B cell (primary cell): Measurements from ENCODE around the gene ALDH4A1. TPM values are rescaled to one million over a fixed set of nuclear protein-coding genes. Genes with fewer than 3 reads are reported as not detected.

Experiments used
- ATAC-seq: fragments of 200-7000 bp; cut with Tn5 transposase; one replicate; pipeline ENCODE4 v1.10.0; 2021; ENCODE audit warnings: low read depth, mild to moderate bottlenecking, moderate number of reproducible peaks, moderate library complexity
- CTCF ChIA-PET: fragments of 350-600 bp; sonication (Branson Sonifier 250); formaldehyde crosslinking; loops from one replicate; lab custom pipeline; 2021; ENCODE audit warnings: antibody characterized with exemption, inconsistent platforms; lab: Charles Lee
- POLR2A ChIA-PET: fragments of 350-600 bp; sonication (Branson Sonifier 250); formaldehyde crosslinking; loops from one replicate; lab custom pipeline; 2021; ENCODE audit warnings: antibody characterized with exemption; lab: Charles Lee
- DNase-seq: peaks from one replicate; pipeline ENCODE4 v3.0.0; 2013
- H2AFZ ChIP-seq: 2 replicates; pipeline ENCODE4 v1.6.1; 2012; ENCODE audit warnings: mild to moderate bottlenecking, low read depth, low read length; ENCODE audit not compliant: insufficient read depth, poor library complexity, severe bottlenecking
- H3K27ac ChIP-seq, 2 donors: 1 replicate in 1 of 2; 2 replicates in 1 of 2; pipeline ENCODE4 v1.5.1; 2012 to 2013; ENCODE audit warnings: low read length in 2 of 2, mild to moderate bottlenecking in 2 of 2, moderate library complexity in 1 of 2
- H3K27me3 ChIP-seq, 4 experiments: fragments of 200-600 bp in 1 of 4; sonication (generic) in 1 of 4; replicated peaks in 1 of 4; 1 replicate in 2 of 4; 2 replicates in 2 of 4; pipeline versions ENCODE4 v1.6.1 to v1.7.0; 2013 to 2016; ENCODE audit warnings: low read length in 3 of 4, mild to moderate bottlenecking in 2 of 4, mixed read lengths in 1 of 4, moderate library complexity in 1 of 4; ENCODE audit not compliant: insufficient read depth in 4 of 4, control insufficient read depth in 3 of 4; ENCODE audit errors: control extremely low read depth in 1 of 4
- H3K36me3 ChIP-seq, 2 experiments: replicated peaks in 1 of 2; 1 replicate in 1 of 2; 2 replicates in 1 of 2; pipeline versions ENCODE4 v1.6.1 to v1.7.1; 2013; ENCODE audit warnings: low read length in 1 of 2; ENCODE audit not compliant: insufficient read depth in 2 of 2, control insufficient read depth in 1 of 2; ENCODE audit errors: control extremely low read depth in 1 of 2, extremely low read depth in 1 of 2
- H3K4me1 ChIP-seq, 2 donors: fragments of 200-600 bp in 1 of 2; sonication (generic) in 1 of 2; 1 replicate in 1 of 2; 2 replicates in 1 of 2; pipeline versions ENCODE4 v1.5.1 to v1.6.1; 2013 to 2017; ENCODE audit warnings: low read length in 2 of 2; ENCODE audit not compliant: control insufficient read depth in 2 of 2, insufficient read depth in 2 of 2
- H3K4me2 ChIP-seq: replicated peaks from 2 replicates; pipeline ENCODE3; 2012; ENCODE audit warnings: mild to moderate bottlenecking, low read depth, low read length; ENCODE audit not compliant: poor library complexity, severe bottlenecking
- H3K4me3 ChIP-seq, 5 experiments: fragments of 200-600 bp in 1 of 5; sonication (generic) in 1 of 5; 1 replicate in 3 of 5; 2 replicates in 2 of 5; pipeline versions ENCODE4 v1.5.1 to v1.7.0; 2011 to 2016; ENCODE audit warnings: low read length in 4 of 5, mild to moderate bottlenecking in 4 of 5, low read depth in 2 of 5, control low read depth in 1 of 5, moderate library complexity in 1 of 5; ENCODE audit not compliant: insufficient read depth in 1 of 5; ENCODE audit errors: control extremely low read depth in 1 of 5, extremely low read depth in 1 of 5
- H3K79me2 ChIP-seq: fragments of 200-600 bp; sonication (generic); one replicate; pipeline ENCODE4 v1.6.0; 2016; ENCODE audit warnings: low read length; ENCODE audit not compliant: control insufficient read depth, insufficient read depth
- H3K9ac ChIP-seq: fragments of 200-600 bp; sonication (generic); 2 replicates; pipeline ENCODE4 v1.6.1; 2017; ENCODE audit warnings: mild to moderate bottlenecking, low read length, moderate library complexity
- H3K9me3 ChIP-seq, 3 donors: one replicate each; pipeline versions ENCODE4 v1.6.1 to v1.7.1; 2013; ENCODE audit warnings: low read length in 2 of 3; ENCODE audit not compliant: control insufficient read depth in 2 of 3, insufficient read depth in 1 of 3; ENCODE audit errors: control extremely low read depth in 1 of 3
- H4K20me1 ChIP-seq: 2 replicates; pipeline ENCODE4 v1.6.0; 2012; ENCODE audit warnings: mild to moderate bottlenecking, low read length; ENCODE audit not compliant: insufficient read depth, control insufficient read depth, poor library complexity, severe bottlenecking
- H3K27ac Mint-ChIP-seq: one replicate; pipeline ENCODE4 v1.8.0; 2021; ENCODE audit warnings: mixed read lengths
- H3K27me3 Mint-ChIP-seq: one replicate; pipeline ENCODE4 v1.8.0; 2021; ENCODE audit warnings: mixed read lengths
- H3K4me1 Mint-ChIP-seq: one replicate; pipeline ENCODE4 v1.8.0; 2021; ENCODE audit warnings: mixed read lengths
- H3K4me3 Mint-ChIP-seq: one replicate; pipeline ENCODE4 v1.8.0; 2021; ENCODE audit warnings: mixed read lengths
- H3K9me3 Mint-ChIP-seq: one replicate; pipeline ENCODE4 v1.8.0; 2022; ENCODE audit warnings: mixed read lengths; ENCODE audit not compliant: insufficient read depth
- EZH2 ChIP-seq: IDR thresholded peaks from 2 replicates; pipeline ENCODE4 v1.6.1; 2012; ENCODE audit warnings: borderline replicate concordance, low read depth, mild to moderate bottlenecking, moderate library complexity, low read length; ENCODE audit not compliant: insufficient read depth, poor library complexity, severe bottlenecking
- WGBS: methylation state at CpG from one replicate; pipeline ENCODE4 v1.1.5; 2013; ENCODE audit warnings: missing lambda C conversion rate; ENCODE audit not compliant: insufficient coverage; 5-methylcytosine and 5-hydroxymethylcytosine counted together
- intact Hi-C: fragments of 100-400 bp; cut with micrococcal nuclease; formaldehyde crosslinking; loops from one replicate; pipeline ENCODE4 v1.10.0; 2022
- polyA plus RNA-seq: library from polyadenylated mRNA; depleted of rRNA; stranded (reverse); fragments of >200 nt; gene quantifications from 2 replicates; pipeline ENCODE4 v1.2.3, GENCODE V29; 2012
- total RNA-seq, 2 donors: library from RNA; stranded (reverse); fragments of 120-200 nt in 1 of 2; gene quantifications; 1 replicate in 1 of 2; 2 replicates in 1 of 2; pipeline versions ENCODE4 v1.2.3 to v1.2.4, GENCODE V29; 2013 to 2022
- TF ChIP-seq, protein P1 (sequence below): fragments of 200-600 bp; IDR thresholded peaks from one replicate; pipeline ENCODE4 v1.8.0; 2022; ENCODE audit warnings: antibody characterized with exemption, mild to moderate bottlenecking

The ALDH4A1 gene
- total and polyA plus RNA-seq, 2 donors (not counting 1 experiment from before 2014, with no cell fraction given) = 2.7 to 3.4 TPM

DNA sequence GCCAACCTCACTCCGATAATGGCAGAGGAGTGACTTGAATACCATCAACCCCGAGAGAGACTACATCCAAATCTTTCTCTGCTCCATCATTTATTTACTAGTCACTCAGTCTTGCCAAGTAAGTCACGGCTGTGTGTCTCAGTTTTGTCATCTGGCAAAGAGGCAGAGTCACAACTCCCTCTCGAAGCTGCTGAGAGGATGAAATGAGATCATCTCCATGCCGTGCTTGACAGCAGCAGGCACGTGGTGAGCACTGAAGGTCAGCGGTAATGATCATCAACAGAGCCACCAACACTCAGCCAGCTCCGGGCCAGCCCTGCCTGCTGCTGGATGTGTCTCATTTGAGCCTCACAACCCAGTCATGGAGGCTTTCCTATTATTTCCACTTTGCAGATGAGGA is 19.9 kb downstream of the ALDH4A1 start:
- ChIA-PET POLR2A (no interaction called here), CTCF (interaction anchor here (3.9 to 6.1 kb wide), 2 partner anchors 26 to 92 kb away, joined by 44 to 91 read pairs; no protein-coding TSS in a partner anchor)
- no peaks in the 10 kb centered on the region for H3K4me1 ChIP-seq
- no peaks in the 10 kb centered on the region for H3K27me3 Mint-ChIP-seq
- intact Hi-C loops = no loop called here
- DNase-seq = no peak
- H3K4me3 ChIP-seq = no peak overlapping the region
- H4K20me1 ChIP-seq = no peaks in the 10 kb centered on the region
- H3K4me1 Mint-ChIP-seq = no peaks in the 10 kb centered on the region
- H3K36me3 ChIP-seq = no peaks in the 10 kb centered on the region
- no peak overlapping the region for H3K4me3 Mint-ChIP-seq
- no peak overlapping the region for H2AFZ ChIP-seq
- no peak overlapping the region for H3K27ac Mint-ChIP-seq
- no peak overlapping the region for H3K9ac ChIP-seq
- H3K27me3 ChIP-seq = no peaks in the 10 kb centered on the region
- no peak overlapping the region for H3K4me2 ChIP-seq
- no peaks in the 10 kb centered on the region for H3K79me2 ChIP-seq
- no peaks in the 10 kb centered on the region for H3K9me3 ChIP-seq
- ATAC-seq = no peak
- 93% methylated on average over 8 of the region's 8 CpGs for WGBS
- TF ChIP-seq, protein P1, sequence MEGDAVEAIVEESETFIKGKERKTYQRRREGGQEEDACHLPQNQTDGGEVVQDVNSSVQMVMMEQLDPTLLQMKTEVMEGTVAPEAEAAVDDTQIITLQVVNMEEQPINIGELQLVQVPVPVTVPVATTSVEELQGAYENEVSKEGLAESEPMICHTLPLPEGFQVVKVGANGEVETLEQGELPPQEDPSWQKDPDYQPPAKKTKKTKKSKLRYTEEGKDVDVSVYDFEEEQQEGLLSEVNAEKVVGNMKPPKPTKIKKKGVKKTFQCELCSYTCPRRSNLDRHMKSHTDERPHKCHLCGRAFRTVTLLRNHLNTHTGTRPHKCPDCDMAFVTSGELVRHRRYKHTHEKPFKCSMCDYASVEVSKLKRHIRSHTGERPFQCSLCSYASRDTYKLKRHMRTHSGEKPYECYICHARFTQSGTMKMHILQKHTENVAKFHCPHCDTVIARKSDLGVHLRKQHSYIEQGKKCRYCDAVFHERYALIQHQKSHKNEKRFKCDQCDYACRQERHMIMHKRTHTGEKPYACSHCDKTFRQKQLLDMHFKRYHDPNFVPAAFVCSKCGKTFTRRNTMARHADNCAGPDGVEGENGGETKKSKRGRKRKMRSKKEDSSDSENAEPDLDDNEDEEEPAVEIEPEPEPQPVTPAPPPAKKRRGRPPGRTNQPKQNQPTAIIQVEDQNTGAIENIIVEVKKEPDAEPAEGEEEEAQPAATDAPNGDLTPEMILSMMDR = no peak
- TF ChIP-seq EZH2 = no peak
- no peak overlapping the region for H3K27ac ChIP-seq
- H3K9me3 Mint-ChIP-seq = no peaks in the 10 kb centered on the region

DNA sequence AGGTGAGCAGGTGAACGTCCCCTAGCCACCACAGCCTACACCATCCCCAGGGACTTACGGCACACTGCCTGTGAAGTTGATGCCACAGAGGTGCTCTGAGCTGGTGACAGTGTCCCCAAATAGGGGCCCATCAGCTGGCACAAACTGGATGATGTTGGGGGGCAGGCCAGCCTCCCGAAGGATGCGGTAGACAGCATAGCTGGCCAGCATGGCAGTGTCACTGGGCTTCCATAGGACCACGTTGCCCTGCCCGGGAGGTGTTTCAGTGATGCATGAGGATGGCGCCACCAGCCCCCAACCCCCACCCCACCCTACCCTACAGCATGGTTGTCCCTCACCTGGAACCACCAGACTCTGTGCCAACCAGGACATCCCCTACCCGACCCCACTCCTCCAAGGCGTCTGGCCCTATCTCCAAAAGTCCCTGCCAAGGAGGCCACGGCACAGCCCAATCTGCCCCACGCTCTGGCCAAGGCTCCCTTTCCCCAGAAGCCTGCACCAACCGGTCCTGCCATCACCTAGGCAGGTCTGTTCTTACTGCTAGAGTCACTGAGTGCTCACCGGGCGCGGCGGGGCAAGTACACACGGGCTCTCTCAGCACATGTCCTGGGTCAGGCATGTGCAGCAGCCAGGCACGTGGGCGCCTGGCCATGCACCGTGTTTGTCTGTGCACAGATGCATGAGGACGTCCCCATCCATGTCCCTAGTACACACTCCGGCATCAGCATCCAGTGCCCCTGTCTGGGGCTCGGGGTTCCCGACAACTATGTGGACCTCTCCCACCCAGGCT is 20.5 kb downstream of the ALDH4A1 start:
- intact Hi-C loops = no loop called here
- H3K4me3 ChIP-seq = no peak overlapping the region
- H3K9me3 ChIP-seq = no peaks in the 10 kb centered on the region
- no peaks in the 10 kb centered on the region for H3K79me2 ChIP-seq
- H3K27ac Mint-ChIP-seq = no peak overlapping the region
- H3K27me3 ChIP-seq = no peaks in the 10 kb centered on the region
- DNase-seq (no peak), ATAC-seq (no peak)
- no peak overlapping the region for H3K27ac ChIP-seq
- H3K27me3 Mint-ChIP-seq = no peaks in the 10 kb centered on the region
- CTCF ChIA-PET = interaction anchor here (3.9 to 6.1 kb wide), 2 partner anchors 27 to 93 kb away, joined by 44 to 91 read pairs; no protein-coding TSS in a partner anchor
- H3K4me3 Mint-ChIP-seq = no peak overlapping the region
- no peaks in the 10 kb centered on the region for H3K4me1 Mint-ChIP-seq
- H4K20me1 ChIP-seq = no peaks in the 10 kb centered on the region
- WGBS = 96% methylated on average over 23 of the region's 24 CpGs
- no peaks in the 10 kb centered on the region for H3K4me1 ChIP-seq
- no peak overlapping the region for H3K4me2 ChIP-seq
- H2AFZ ChIP-seq = no peak overlapping the region
- no peak for TF ChIP-seq EZH2
- TF ChIP-seq, protein P1 = no peak
- H3K9me3 Mint-ChIP-seq = no peaks in the 10 kb centered on the region
- H3K9ac ChIP-seq = no peak overlapping the region
- no peaks in the 10 kb centered on the region for H3K36me3 ChIP-seq
- POLR2A ChIA-PET = no interaction called here
